Stimulated activated CD8-positive, alpha-beta memory T cell treated with anti-CD3 and anti-CD28 coated beads, Interleukin-7, amount 100 ng/mL, for 4 hours (primary cell): ENCODE data around the gene PRSS57.
"Not testable (repeated sequence)": the region's sequence is repeated elsewhere in the genome, so short reads cannot be mapped to it uniquely, and the experiment has no call there.

Experiments
- DNase-seq, 2 donors: peaks; one replicate each; pipeline ENCODE4 v3.0.0-alpha.2; 2020; ENCODE audit warnings: low read depth in 2 of 2

Gene PRSS57

DNA sequence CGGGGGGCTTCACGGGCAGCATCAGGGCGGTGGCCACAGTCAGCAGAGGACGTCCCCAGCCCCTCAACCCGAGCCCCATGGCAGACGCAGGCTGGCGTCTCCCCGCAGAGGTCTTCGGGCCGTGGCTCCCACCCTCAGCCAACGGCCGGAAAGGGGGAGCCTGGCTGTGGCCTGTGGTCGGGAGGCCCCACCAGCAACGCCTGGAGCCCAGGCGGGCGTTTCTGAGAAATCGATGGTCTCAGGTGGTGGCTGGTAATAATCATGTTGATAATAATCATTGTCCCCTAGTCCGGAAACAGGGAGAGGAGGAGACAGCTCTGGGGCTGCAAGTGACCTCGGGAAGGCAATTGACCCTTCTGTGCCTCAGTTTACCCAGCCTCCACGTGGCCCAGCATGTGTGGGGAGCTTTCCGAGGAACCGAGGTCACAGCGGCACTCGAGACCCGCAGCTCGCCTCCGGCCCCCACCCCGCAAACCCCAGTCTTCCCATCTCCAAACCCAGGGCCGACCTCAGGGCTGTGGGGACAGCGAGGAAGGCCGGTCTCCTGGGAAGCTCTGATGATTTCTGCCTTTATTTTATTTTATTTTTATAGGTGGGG lies at the start of gene PRSS57:
PRSS57 (minus strand) TSS at position 101 of the 598 bp plus-strand sequence; CDS start at position 79, 22 bp downstream.
- DNase-seq: no peak

DNA sequence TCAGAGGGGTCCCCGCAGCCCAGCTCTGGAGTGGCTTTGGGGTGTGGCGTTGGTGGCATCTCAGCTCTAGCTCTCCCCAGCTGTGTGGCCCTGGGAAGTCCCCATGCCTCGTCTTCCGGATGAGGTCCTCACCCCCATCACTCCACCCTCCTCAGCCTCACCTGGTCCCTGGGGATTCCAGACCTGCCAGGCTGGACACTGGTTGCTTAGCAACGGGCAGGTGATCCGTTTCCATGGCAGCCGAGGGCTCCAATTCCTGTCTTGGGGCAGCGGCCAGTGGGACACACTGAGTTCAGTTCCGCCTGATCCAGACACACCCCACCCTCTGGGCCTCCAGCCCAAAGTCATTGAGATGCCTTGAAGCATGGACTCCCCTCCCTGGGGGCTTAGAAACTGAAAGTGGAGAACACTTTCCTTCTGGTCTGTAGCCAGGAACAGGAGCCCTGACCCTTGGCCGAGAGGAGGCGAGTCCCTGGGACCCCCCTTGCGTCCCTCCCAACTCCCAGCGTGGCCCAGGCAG lies 48.0 kb upstream of the PRSS57 start:
- DNase-seq: no peak

GRCh38 chr19:742540-743075 lies 47.4 kb upstream of the PRSS57 start:
- DNase-seq: no peak

DNA sequence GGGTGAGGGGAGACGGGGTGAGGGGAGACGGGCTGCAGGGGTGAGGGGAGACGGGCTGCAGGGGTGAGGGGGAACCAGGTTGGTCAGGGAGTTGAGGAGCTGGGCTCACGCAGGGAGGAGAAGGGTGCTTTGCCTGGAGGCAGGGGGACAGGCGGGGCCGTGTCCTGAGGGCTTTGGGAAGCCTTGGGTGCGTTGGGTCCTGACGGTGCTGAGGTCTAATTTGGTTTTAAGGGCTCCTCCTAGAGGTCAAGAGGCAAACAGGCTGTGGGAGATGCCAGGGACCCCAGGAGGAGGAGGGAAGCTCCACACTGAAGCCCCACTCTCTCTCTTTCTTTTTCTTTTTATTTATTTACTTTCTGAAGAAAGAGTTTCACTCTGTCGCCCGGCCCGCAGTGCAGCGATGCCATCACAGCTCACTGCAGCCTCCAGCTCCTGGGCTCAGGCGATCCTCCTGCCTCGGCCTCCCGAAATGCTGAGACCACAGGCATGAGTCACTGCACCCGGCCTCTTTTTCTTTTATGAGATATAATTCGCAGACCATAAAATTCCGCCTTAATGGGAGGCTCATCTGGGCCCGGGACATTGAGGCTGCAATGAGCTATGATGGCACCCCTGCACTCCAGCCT lies 46.4 kb upstream of the PRSS57 start:
- DNase-seq: no peak

DNA sequence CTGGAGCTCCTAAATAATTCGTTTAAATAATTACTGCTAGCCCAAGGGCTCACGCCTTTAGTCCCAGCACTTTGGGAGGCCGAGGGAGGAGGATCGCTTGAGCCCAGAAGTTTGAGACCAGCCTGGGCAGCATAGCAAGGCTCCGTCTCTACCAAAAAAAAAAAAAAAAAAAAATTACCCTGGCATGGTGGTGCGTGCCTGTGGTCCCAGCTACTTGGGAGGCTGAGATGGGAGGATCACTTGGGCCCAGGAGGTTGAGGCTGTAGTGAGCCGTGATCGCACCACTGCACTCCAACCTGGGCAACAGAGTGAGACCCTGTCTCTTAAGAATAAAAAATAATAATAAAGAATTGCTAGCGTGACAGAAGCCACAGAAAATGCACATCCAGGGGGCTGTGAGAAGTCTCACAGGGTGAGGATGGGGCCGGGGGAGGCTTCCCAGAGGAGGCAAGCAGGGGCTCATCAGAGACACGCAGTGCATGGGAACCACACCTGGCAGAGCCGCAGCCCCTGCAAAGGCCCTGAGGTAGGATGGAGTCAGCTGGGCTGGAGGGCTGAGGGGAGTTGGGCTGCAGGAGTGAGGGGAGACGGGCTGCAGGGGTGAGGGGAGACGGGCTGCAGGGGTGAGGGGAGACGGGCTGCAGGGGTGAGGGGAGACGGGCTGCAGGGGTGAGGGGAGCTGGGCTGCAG lies 45.7 kb upstream of the PRSS57 start:
- not testable (repeated sequence) for DNase-seq

GRCh38 chr19:739998-740715 lies 44.9 kb upstream of the PRSS57 start:
- DNase-seq: no peak

GRCh38 chr19:738509-739128 lies 43.4 kb upstream of the PRSS57 start:
- no peak for DNase-seq

DNA sequence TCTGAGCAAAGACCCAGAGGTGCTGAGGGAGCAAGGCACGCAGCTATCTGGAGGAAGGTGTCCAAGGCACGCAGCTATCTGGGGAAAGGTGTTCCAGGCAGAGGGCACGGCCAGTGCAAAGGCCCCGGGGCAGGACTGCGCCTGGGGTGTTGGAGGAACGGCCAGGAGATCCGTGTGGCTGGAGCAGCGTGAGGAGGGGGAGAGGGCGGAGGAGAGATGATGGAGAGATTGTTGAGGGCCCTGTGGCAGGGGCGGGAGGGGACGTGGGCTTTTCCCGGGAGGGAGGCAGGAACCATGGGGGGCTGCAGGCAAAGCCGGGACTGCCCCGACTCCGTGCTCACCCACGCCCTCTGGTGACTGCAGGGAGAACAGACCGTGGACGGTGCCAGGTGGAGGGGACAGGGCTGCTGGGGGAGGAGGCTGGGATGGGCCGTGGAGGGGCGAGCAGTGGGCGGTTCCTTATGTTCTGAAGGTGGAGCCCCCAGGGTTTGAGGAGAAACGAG lies 42.4 kb upstream of the PRSS57 start:
- DNase-seq: peak; percentile 29 to 34

GRCh38 chr19:736125-736524 lies 40.9 kb upstream of the PRSS57 start:
- no peak for DNase-seq

DNA sequence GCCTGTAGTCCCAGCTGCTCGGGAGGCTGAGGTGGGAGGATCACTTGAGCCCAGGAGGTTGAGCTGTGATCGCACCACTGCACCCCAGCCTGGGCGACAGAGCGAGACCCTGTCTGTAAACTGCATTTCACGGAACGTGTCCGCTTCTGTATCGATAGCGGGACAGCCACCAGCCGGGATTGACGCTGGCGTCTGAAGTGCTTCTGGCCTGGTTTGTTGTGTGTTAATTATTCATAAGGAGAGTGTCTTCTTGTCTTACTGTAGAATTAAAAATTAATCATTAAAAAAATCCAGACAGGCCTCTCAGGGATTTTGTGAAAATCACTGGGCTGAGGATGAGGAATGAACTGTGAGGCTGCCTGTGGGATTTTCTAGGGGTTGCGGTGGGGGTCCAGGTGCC lies 39.5 kb upstream of the PRSS57 start:
- DNase-seq: no peak

- no peak for DNase-seq
These were observed 37.2 kb upstream of the PRSS57 start for GRCh38 chr19:732148-733069.

- no peak for DNase-seq
These were observed 35.7 kb upstream of the PRSS57 start for GRCh38 chr19:731000-731399.

DNA sequence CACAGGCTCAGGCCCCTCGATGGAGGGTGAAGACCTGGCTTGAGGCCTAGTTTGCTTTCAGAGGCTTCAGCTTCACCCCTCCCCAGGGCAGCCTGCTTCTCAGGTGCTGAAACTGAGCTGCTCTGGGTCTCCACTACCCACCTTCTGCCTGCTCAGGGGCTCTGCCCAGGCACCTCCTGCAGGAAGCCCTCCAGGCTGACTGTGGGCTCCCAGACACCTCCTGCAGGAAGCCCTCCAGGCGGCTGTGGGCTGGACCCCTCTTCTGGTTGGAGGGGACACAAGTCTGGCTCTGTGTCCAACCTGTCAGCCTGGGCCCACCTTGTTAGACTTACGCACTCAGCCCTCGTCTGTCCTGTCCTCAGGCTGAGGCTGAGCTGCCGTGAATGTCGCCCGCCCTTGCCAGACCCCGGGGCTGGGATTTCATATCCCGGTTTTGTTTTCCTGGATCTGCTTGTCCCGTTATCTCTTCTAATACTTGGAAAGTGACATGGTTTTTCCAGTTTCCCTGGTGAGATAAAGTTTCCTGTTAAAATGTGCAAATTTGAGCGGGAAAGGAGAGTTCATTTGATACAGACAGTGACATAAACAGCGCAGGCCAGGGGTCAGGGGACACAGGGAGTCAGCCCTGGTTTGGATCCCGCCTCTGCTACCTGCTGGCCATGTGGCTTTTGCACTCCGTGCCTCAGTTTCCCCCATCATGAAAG lies 34.9 kb upstream of the PRSS57 start:
- no peak for DNase-seq

GRCh38 chr19:729564-729963 lies 34.3 kb upstream of the PRSS57 start:
- DNase-seq: not testable (repeated sequence)

DNA sequence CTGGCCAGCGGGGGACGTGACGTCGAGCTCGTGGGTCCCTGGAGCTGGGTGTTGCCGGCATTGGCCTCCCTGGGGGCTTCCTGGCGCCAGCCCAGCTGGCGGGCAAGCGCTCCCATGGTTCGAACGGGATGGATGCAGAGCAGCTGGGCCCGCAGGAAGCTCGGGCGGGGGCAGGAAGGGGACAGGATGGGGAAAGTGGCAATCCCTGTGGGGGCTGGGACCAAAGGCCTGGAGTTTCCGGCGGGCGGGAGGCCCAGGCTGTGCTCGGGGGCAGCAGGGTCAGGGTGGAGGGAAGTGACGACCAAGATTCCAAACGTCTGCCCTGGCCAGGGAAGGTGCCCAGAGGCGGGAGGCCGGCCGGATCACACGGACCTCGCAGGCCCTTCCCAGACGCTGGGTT lies 32.8 kb upstream of the PRSS57 start:
- no peak for DNase-seq

DNA sequence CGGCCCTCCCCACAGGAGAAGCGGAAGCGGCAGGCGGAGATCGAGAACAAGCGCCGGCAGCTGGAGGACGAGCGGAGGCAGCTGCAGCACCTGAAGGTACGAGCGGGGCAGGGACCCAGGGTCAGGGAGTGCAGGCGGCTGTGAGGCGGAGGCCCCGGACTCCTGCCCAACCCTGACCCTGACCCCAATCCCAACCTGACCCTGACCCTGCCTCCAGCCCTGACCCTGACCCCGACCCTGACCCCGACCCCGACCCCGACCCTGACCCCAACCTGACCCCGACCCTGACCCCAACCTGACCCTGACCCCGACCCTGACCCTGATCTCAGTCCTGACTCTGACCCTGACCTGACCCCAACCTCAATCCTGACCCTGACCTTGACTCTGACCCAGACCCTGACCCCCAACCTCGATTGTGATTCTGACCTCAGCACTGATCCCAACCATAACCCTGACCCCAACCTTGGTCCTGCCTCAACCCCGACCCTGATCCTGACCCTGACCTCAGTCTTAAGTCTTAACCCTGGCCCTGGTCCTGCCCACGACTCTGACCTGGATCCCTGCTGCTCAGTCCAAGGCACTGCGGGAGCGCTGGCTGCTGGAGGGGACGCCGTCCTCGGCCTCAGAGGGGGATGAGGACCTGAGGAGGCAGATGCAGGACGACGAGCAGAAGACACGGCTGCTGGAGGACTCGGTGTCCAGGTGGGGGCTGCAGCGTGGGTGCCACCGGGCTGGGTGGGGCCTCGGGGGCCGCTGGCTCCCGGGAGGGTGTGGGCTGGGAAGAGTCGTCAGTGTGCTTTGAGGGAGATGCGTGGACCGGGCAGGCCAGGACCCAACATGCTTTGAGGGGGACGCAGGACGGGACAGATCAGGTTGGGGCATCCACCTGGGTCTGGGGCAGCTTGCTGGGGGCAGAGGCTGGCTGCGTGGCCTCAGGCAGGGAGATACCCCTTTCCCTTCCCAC lies 32.0 kb upstream of the PRSS57 start:
- DNase-seq: no peak

- DNase-seq: no peak
These were observed 30.3 kb upstream of the PRSS57 start for GRCh38 chr19:725461-726089.

GRCh38 chr19:723714-724113 lies 28.5 kb upstream of the PRSS57 start:
- DNase-seq: no peak
